GM12872 (cell line): ENCODE data around the gene CIRBP.

Source experiments
- TF ChIP-seq, protein P1 (sequence below): IDR thresholded peaks from 3 replicates; pipeline ENCODE4 v1.5.1; 2011; ENCODE audit warnings: low read depth, mild to moderate bottlenecking, low read length, moderate library complexity; ENCODE audit not compliant: insufficient read depth

The CIRBP gene

DNA sequence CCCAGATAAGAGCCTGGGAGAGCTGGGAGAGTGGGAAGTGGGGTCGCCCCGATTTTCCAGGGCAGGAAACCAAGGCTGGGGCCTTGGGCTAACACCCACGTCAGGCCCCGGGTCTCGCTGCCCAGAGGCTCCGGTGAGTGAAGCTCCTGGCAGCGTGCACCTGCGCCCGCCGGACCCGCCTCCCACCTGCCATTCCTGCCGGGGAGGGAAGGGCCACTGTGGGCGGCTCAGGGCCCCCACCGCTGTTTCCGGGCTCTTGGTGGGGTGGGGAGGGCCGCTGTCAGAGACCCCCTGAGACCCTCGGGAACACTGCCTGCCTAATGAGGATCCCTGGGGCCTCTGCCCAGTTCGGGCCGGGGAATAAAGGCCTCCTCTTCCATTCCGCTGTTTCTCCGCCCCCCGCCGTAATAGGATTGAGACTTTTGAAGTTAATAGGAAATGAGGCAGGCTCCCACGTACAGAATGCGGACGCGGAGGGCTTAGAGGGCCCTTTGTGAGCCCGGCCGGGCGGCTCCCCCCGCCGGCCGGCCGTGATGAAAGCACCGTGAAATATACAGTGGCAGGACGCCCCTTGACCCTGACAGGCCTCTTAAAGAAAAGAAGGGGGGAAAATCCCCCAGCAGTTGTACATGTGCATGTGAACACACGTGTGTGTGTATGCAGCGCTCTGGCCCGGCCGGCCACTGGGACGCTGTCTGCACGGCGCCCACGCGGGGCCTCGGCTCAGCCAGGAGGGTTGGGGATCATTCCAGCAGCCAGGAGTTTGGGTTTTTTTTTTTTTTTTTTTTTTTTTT, 49.7 kb downstream of the CIRBP start:
- TF ChIP-seq, protein P1, sequence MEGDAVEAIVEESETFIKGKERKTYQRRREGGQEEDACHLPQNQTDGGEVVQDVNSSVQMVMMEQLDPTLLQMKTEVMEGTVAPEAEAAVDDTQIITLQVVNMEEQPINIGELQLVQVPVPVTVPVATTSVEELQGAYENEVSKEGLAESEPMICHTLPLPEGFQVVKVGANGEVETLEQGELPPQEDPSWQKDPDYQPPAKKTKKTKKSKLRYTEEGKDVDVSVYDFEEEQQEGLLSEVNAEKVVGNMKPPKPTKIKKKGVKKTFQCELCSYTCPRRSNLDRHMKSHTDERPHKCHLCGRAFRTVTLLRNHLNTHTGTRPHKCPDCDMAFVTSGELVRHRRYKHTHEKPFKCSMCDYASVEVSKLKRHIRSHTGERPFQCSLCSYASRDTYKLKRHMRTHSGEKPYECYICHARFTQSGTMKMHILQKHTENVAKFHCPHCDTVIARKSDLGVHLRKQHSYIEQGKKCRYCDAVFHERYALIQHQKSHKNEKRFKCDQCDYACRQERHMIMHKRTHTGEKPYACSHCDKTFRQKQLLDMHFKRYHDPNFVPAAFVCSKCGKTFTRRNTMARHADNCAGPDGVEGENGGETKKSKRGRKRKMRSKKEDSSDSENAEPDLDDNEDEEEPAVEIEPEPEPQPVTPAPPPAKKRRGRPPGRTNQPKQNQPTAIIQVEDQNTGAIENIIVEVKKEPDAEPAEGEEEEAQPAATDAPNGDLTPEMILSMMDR = no peak

DNA sequence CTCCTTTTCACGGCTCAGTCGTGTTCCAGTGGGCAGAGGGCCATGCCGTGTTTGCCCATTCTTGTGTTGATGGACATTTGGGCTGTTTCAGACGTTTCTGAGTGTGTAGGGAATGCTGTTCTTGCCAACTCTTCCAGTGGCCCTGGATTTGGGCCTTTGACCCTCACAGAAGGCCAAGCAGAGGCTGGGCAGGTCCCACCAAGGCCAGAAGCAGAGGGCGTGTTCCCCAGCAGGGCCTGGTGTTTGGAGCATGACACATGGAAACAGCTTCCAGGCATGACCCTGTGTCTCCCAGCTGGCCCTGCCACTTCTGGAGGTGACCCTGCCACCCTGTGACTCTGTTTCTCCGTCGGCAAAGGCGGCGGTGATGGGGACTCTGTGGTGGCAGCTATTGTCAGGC, 52.4 kb downstream of the CIRBP start:
- TF ChIP-seq, protein P1 = no peak

DNA sequence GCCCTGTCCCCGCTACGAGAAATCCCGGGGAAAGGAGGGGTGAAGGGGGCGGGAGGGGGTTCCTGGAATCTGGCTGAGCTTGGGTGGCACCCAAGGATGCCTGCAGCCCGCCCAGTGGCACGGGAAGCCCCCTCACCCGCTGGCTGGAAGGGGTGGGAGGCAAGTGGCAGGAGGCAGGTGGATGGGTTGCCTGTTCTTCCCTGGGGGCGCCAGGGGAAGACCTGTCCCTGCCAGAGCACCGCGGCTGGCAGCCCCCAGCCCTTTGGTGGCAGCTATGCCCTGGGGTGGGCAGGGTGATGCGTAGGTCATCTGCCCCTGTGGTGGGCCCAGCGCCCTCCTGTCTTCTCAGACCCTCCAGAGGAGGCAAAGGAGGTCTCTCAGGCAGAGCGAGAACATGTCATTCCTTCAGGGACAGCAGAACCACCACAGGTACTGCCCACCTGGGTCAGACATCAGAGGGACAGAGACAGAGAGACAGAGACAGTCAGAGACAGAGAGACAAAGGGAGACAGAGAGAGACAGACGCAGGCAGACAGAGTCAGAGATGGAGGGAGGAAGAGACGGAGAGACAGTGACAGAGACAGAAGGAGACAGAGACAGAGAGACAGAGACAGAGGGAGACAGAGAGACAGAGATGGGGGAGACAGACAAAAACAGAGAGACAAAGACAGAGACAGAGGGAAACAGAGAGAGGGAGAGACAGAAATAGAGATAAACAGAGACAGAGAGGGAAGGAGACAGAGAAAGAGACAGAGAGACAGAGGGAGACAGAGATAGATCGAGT, 53.3 kb downstream of the CIRBP start:
- TF ChIP-seq, protein P1 = no peak

DNA sequence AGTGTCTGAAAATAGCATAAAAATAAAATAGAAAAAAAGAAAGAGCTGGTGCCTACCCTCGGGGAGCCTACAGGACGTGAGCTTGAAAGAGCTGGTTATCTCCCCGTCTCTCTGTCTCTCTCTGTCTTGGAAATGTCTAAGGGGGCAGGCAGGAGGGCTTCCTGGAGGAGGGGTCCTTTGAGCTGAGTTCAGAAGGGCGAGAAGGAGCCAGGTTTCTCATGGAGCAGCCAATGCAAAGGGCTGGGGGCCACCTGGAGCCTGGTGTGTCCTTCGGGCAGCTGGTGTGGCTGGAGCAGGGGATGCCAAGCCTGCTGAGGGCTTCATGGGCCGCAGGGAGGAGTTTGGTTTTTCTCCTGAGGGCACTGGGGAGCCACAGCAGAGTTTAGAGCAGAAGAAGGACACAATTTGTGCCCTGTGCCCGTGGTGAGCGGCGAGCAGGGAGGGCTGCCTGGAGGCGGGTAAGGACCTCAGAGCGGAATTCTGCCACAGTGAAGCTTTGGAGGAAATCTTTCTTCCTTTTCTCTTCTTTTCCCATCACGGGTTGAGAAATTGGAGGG, 55.2 kb downstream of the CIRBP start:
- TF ChIP-seq, protein P1 = no peak
